Astrocyte (in vitro differentiated cells and primary cell): ENCODE results near the gene MISP. TPM values are rescaled to one million over a fixed set of nuclear protein-coding genes. Genes with fewer than 3 reads are reported as not detected.

Experiments used
- DNase-seq: peaks from one replicate; pipeline ENCODE4 v3.0.0-alpha.2; 2010; ENCODE audit warnings: low read depth
- FAIRE-seq: peaks from 2 replicates; lab custom pipeline; 2011; peaks lifted over from hg19 to GRCh38; lab: Jason Lieb, UNC
- H2AFZ ChIP-seq: 2 replicates; pipeline ENCODE4 v1.6.0; 2012; ENCODE audit warnings: low read depth, low read length, inconsistent platforms
- H3K27ac ChIP-seq: 2 replicates; pipeline ENCODE4 v1.5.1; 2011; ENCODE audit warnings: low read depth, low read length, inconsistent platforms
- H3K27me3 ChIP-seq: 2 replicates; pipeline ENCODE4 v1.6.0; 2011; ENCODE audit warnings: low read length, inconsistent platforms; ENCODE audit not compliant: insufficient read depth
- H3K36me3 ChIP-seq: 2 replicates; pipeline ENCODE4 v1.5.1; 2011; ENCODE audit warnings: low read length, inconsistent platforms; ENCODE audit not compliant: insufficient read depth
- H3K4me1 ChIP-seq: 2 replicates; pipeline ENCODE4 v1.5.1; 2011; ENCODE audit warnings: low read length, inconsistent platforms; ENCODE audit not compliant: insufficient read depth
- H3K4me2 ChIP-seq: 2 replicates; pipeline ENCODE4 v1.6.0; 2012; ENCODE audit warnings: low read length, inconsistent platforms
- H3K4me3 ChIP-seq: 2 replicates; pipeline ENCODE4 v1.5.1; 2011; ENCODE audit warnings: low read depth, mild to moderate bottlenecking, low read length, inconsistent platforms; ENCODE audit not compliant: insufficient read depth
- H3K79me2 ChIP-seq: 2 replicates; pipeline ENCODE4 v1.6.0; 2012; ENCODE audit warnings: mild to moderate bottlenecking, low read length, inconsistent platforms; ENCODE audit not compliant: insufficient read depth
- H3K9ac ChIP-seq: 2 replicates; pipeline ENCODE4 v1.6.0; 2012; ENCODE audit warnings: mild to moderate bottlenecking, low read length, inconsistent platforms
- H3K9me3 ChIP-seq: 2 replicates; pipeline ENCODE4 v1.5.1; 2012; ENCODE audit warnings: low read depth, mild to moderate bottlenecking, low read length, inconsistent platforms; ENCODE audit not compliant: insufficient read depth
- H4K20me1 ChIP-seq: 2 replicates; pipeline ENCODE4 v1.6.0; 2012; ENCODE audit warnings: low read length, inconsistent platforms; ENCODE audit not compliant: insufficient read depth
- H3K27ac Mint-ChIP-seq: one replicate; pipeline ENCODE4 v1.8.0; 2021; ENCODE audit warnings: mild to moderate bottlenecking, mixed read lengths; ENCODE audit not compliant: unreplicated experiment
- H3K27me3 Mint-ChIP-seq: one replicate; pipeline ENCODE4 v1.8.0; 2021; ENCODE audit warnings: low read depth, mixed read lengths; ENCODE audit not compliant: unreplicated experiment
- H3K36me3 Mint-ChIP-seq: one replicate; pipeline ENCODE4 v1.8.0; 2021; ENCODE audit warnings: low read depth, mixed read lengths; ENCODE audit not compliant: unreplicated experiment
- H3K4me1 Mint-ChIP-seq: one replicate; pipeline ENCODE4 v1.8.0; 2021; ENCODE audit warnings: low read depth, mixed read lengths; ENCODE audit not compliant: unreplicated experiment
- H3K4me3 Mint-ChIP-seq: one replicate; pipeline ENCODE4 v1.8.0; 2021; ENCODE audit warnings: mild to moderate bottlenecking, moderate library complexity, mixed read lengths; ENCODE audit not compliant: unreplicated experiment
- H3K9me3 Mint-ChIP-seq: one replicate; pipeline ENCODE4 v1.8.0; 2021; ENCODE audit warnings: mild to moderate bottlenecking, mixed read lengths; ENCODE audit not compliant: unreplicated experiment
- CTCF ChIP-seq: IDR thresholded peaks from 2 replicates; pipeline ENCODE4 v1.5.1; 2011; ENCODE audit warnings: low read depth, mild to moderate bottlenecking, inconsistent platforms, low read length, moderate library complexity; ENCODE audit not compliant: insufficient read depth
- EZH2 ChIP-seq: IDR thresholded peaks from 2 replicates; pipeline ENCODE4 v1.6.1; 2012; ENCODE audit warnings: mild to moderate bottlenecking, low read length, inconsistent platforms; ENCODE audit not compliant: insufficient read depth
- total RNA-seq: library from RNA; stranded (reverse); gene quantifications from 2 replicates; pipeline ENCODE4 v1.2.1, GENCODE V29; 2021

MISP gene
- total RNA-seq, 1 donor from 2014 or later = 0.43 TPM

DNA sequence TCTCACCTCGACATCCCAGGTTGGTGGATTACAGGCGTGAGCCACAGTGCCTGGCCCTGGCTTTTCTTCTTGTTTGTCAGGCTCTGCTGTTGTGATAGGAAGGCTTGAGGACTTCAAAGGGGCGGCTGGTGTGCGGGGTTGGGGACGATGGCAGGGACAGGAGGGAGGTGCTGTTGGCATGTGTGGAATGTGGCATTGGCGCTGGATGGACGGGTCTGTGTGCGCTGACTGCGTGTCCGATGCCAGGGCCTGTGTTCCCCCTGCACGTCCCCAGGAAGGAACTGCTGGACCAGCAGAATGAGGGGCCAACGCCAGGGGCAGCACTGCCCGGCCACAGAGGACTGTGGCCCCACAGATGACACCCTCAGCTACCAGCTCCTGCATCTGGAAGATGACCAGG is 33.6 kb downstream of the MISP start:
- Histone ChIP-seq H2AFZ (no peak overlapping the region), H3K36me3 (no peaks in the 10 kb centered on the region), H3K9me3 (no peaks in the 10 kb centered on the region), H3K4me2 (no peak overlapping the region), H4K20me1 (no peaks in the 10 kb centered on the region), H3K4me3 (no peak overlapping the region), H3K27me3 (no peaks in the 10 kb centered on the region), H3K79me2 (no peaks in the 10 kb centered on the region), H3K27ac (no peak overlapping the region), H3K4me1 (peaks cover 14% of the 10 kb centered on the region), H3K9ac (no peak overlapping the region)
- no peak overlapping the region for H3K27ac Mint-ChIP-seq
- no peak for FAIRE-seq
- DNase-seq = no peak
- no peaks in the 10 kb centered on the region for H3K36me3 Mint-ChIP-seq
- no peaks in the 10 kb centered on the region for H3K9me3 Mint-ChIP-seq
- TF ChIP-seq CTCF (no peak), EZH2 (no peak)
- no peak overlapping the region for H3K4me3 Mint-ChIP-seq
- H3K4me1 Mint-ChIP-seq = peaks cover 13% of the 10 kb centered on the region
- H3K27me3 Mint-ChIP-seq = no peaks in the 10 kb centered on the region

GRCh38 chr19:787536-787935 is 36.6 kb downstream of the MISP start:
- Mint-ChIP-seq H3K36me3 (no peaks in the 10 kb centered on the region), H3K27ac (no peak overlapping the region), H3K4me3 (no peak overlapping the region), H3K4me1 (peaks cover 13% of the 10 kb centered on the region), H3K27me3 (no peaks in the 10 kb centered on the region), H3K9me3 (no peaks in the 10 kb centered on the region)
- FAIRE-seq (no peak), DNase-seq (no peak)
- Histone ChIP-seq H3K4me3 (no peak overlapping the region), H3K79me2 (no peaks in the 10 kb centered on the region), H2AFZ (no peak overlapping the region), H3K4me2 (no peak overlapping the region), H3K36me3 (no peaks in the 10 kb centered on the region), H3K9ac (no peak overlapping the region), H3K9me3 (no peaks in the 10 kb centered on the region), H3K27ac (no peak overlapping the region), H3K4me1 (peaks cover 6% of the 10 kb centered on the region), H4K20me1 (no peaks in the 10 kb centered on the region), H3K27me3 (no peaks in the 10 kb centered on the region)
- TF ChIP-seq CTCF (no peak), EZH2 (no peak)

- no peak for FAIRE-seq
- Histone ChIP-seq H3K36me3 (no peaks in the 10 kb centered on the region), H4K20me1 (no peaks in the 10 kb centered on the region), H3K79me2 (no peaks in the 10 kb centered on the region), H3K9me3 (no peaks in the 10 kb centered on the region), H3K4me3 (no peak overlapping the region), H3K27ac (no peak overlapping the region), H3K27me3 (no peaks in the 10 kb centered on the region), H2AFZ (no peak overlapping the region), H3K9ac (no peak overlapping the region), H3K4me2 (no peak overlapping the region), H3K4me1 (no peaks in the 10 kb centered on the region)
- no peak for DNase-seq
- Mint-ChIP-seq H3K36me3 (no peaks in the 10 kb centered on the region), H3K4me1 (peaks cover 10% of the 10 kb centered on the region), H3K9me3 (no peaks in the 10 kb centered on the region), H3K27me3 (no peaks in the 10 kb centered on the region), H3K4me3 (no peak overlapping the region), H3K27ac (no peak overlapping the region)
- TF ChIP-seq CTCF = no peak
- TF ChIP-seq EZH2 = no peak
Observed at GRCh38 chr19:788686-788982, 37.7 kb downstream of the MISP start.
